PC-3 (cell line): ENCODE data around the gene MIF4GD.

Source experiments
- CTCF ChIP-seq: fragments of 300-600 bp; sonication (generic); conservative IDR thresholded peaks from 2 replicates; pipeline ENCODE4 v1.5.1; 2017; ENCODE audit warnings: antibody characterized with exemption, low read depth, mild to moderate bottlenecking, low read length
- EZH2 ChIP-seq: fragments of 300-600 bp; sonication (generic); IDR thresholded peaks from one replicate; pipeline ENCODE4 v1.6.1; 2017; ENCODE audit warnings: antibody characterized with exemption, mild to moderate bottlenecking, low read length; ENCODE audit not compliant: unreplicated experiment

DNA sequence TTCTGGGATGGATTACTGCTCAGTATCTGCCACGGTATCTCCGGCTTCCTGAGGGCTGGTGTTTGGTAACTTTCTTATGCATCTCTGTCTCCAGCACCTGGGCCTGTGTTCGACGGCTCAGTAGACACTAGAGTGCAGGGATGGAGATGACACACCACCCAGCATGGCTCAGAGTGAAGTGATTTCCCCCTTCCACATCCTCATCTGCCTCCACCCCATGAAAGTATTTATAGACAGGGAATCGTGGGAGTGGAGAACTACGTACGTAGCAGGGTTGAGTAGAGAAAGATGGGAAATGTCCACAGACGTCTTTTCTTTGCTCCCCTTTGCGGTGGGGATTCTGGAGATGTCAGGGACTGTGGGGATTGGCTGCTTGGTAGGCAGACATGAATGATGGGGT, 30.0 kb upstream of the MIF4GD start:
- TF ChIP-seq CTCF = no peak
- no peak for TF ChIP-seq EZH2
